ENCODE measurements around the gene SC5D.

SC5D gene

DNA sequence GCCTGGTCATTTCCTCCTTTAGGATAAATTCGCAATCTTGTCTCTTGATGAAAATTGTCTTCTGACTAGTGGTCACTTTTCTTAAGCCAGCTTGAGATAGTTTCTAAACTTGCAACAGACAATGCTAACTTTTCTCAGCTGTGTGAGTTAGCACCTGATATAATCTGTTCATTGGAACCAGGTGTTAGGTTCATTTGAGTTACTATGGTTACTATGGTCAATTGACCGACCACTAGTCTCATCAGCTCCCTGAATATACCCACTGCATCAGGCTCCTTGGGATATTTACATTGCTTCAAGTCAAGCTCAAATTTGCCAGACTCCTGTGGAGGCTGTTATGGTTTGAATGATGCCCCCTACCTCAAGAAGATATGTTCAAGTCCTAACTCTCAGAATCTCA, 54.5 kb downstream of the SC5D start:
- CTCF ChIA-PET: no interaction called here
- Histone ChIP-seq H3K4me1 (ENCODE audit: control insufficient read depth, insufficient read depth, low read length) (no peaks in the 10 kb centered on the region), H3K9me3 (ENCODE audit: control insufficient read depth, insufficient read depth, low read depth, low read length) (no peaks in the 10 kb centered on the region), H3K4me3 (ENCODE audit: low read depth, low read length) (no peak overlapping the region), H3K27ac (ENCODE audit: extremely low read depth, low read depth, low read length) (no peak overlapping the region), H3K36me3 (ENCODE audit: control insufficient read depth in 2 of 2, insufficient read depth in 1 of 2, low read length in 2 of 2) (no peaks in the 10 kb centered on the region)
- no peak for TF ChIP-seq ZBTB21 (tag by site-specific recombination; IDR thresholded peaks at IDR 0.05)
- TF ChIP-seq SP2 (tag by site-specific recombination; IDR thresholded peaks at IDR 0.05): no peak
- no peak for TF ChIP-seq ZNF366 (tag by site-specific recombination; conservative IDR thresholded peaks at IDR 0.05)
- TF ChIP-seq ZNF239 (tag by site-specific recombination; IDR thresholded peaks at IDR 0.05): no peak
- no peak for TF ChIP-seq ZNF707 (tag by site-specific recombination; IDR thresholded peaks at IDR 0.05)
- no peak for TF ChIP-seq ZBTB11 (tag by site-specific recombination; conservative IDR thresholded peaks at IDR 0.05; ENCODE audit: low read depth)
- no peak for TF ChIP-seq ZNF548 (tag by site-specific recombination; IDR thresholded peaks at IDR 0.05)
- TF ChIP-seq ZNF362 (tag by site-specific recombination; IDR thresholded peaks at IDR 0.05): no peak
- no peak for TF ChIP-seq KLF16 (tag by site-specific recombination; IDR thresholded peaks at IDR 0.05)
- TF ChIP-seq ZNF660 (tag by site-specific recombination; IDR thresholded peaks at IDR 0.05): no peak
- no peak for TF ChIP-seq MYNN (tag by site-specific recombination; IDR thresholded peaks at IDR 0.05; ENCODE audit: borderline replicate concordance)
- TF ChIP-seq PATZ1 (tag by site-specific recombination; IDR thresholded peaks at IDR 0.05): no peak
- TF ChIP-seq GLI4 (tag by site-specific recombination; IDR thresholded peaks at IDR 0.05): no peak
- no peak for TF ChIP-seq WT1 (tag by site-specific recombination; IDR thresholded peaks at IDR 0.05)
- no peak for TF ChIP-seq ZNF114 (tag by site-specific recombination; IDR thresholded peaks at IDR 0.05)
- no peak for TF ChIP-seq REPIN1 (tag by site-specific recombination; IDR thresholded peaks at IDR 0.05; ENCODE audit: low read depth)
- TF ChIP-seq ZNF157 (tag by site-specific recombination; IDR thresholded peaks at IDR 0.05): no peak
- no peak for TF ChIP-seq HOXA7 (CRISPR knock-in tag; IDR thresholded peaks at IDR 0.05; ENCODE audit: borderline replicate concordance)
- TF ChIP-seq ZNF280C (tag by site-specific recombination; IDR thresholded peaks at IDR 0.05): no peak
- TF ChIP-seq ZEB2 (tag by site-specific recombination; IDR thresholded peaks at IDR 0.05): no peak
- POLR2A ChIA-PET: no interaction called here
